NT2/D1 (cell line): Measurements from ENCODE around the gene AGAP1.

ENCODE experiments used
- DNase-seq: peaks from one replicate; pipeline ENCODE4 v3.0.0-alpha.2; 2011; ENCODE audit warnings: low read depth, low spot score
- H3K27me3 ChIP-seq: 2 replicates; pipeline ENCODE4 v1.6.0; 2011; ENCODE audit warnings: mild to moderate bottlenecking; ENCODE audit not compliant: insufficient read length, insufficient read depth
- H3K36me3 ChIP-seq: 2 replicates; pipeline ENCODE4 v1.6.1; 2011; ENCODE audit warnings: mild to moderate bottlenecking, low read length, mixed read lengths; ENCODE audit not compliant: insufficient read depth, insufficient read length
- H3K4me1 ChIP-seq: 2 replicates; pipeline ENCODE4 v1.5.1; 2011; ENCODE audit not compliant: insufficient read depth, insufficient read length
- H3K4me3 ChIP-seq: 2 replicates; pipeline ENCODE4 v1.5.1; 2011; ENCODE audit warnings: low read depth; ENCODE audit not compliant: insufficient read length
- H3K9ac ChIP-seq: 2 replicates; pipeline ENCODE4 v1.6.0; 2011; ENCODE audit warnings: low read depth; ENCODE audit not compliant: insufficient read length
- H3K9me3 ChIP-seq: 2 replicates; pipeline ENCODE4 v1.5.1; 2011; ENCODE audit warnings: mild to moderate bottlenecking, low read length; ENCODE audit not compliant: insufficient read depth
- SUZ12 ChIP-seq: IDR thresholded peaks from 2 replicates; pipeline ENCODE4 v1.6.1; 2011; ENCODE audit not compliant: insufficient read length, insufficient read depth; ENCODE audit errors: extremely low read depth
- YY1 ChIP-seq: IDR thresholded peaks from 2 replicates; pipeline ENCODE4 v1.6.1; 2011; ENCODE audit not compliant: insufficient read length, insufficient read depth
- ZNF274 ChIP-seq: IDR thresholded peaks from 2 replicates; pipeline ENCODE4 v1.6.1; 2011; ENCODE audit warnings: mild to moderate bottlenecking, low read depth, low read length

The AGAP1 gene

DNA sequence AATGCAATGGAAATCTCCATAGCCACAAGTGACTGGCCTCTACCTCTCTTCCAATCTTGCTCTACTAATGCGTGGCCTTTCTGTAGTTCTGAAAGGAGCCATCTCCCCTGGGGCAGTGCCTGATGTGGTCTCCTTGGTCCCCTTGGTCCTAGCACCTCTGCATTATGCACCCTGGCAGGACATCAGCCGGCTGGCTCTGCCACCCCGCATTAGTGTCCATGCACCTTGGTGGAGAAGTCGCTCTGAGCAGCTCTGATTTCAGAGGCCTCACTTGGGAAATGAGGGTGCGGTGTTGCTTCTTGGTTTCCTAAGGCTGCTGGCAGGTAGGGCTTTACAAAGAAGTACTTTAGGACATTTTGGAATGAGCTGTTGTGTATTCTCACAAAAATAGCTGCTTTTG, 356.4 kb downstream of the AGAP1 start:
- no peak for DNase-seq
- Histone ChIP-seq H3K9ac (no peak overlapping the region), H3K4me1 (peaks cover 5% of the 10 kb centered on the region), H3K27me3 (no peaks in the 10 kb centered on the region), H3K9me3 (no peaks in the 10 kb centered on the region), H3K36me3 (no peaks in the 10 kb centered on the region), H3K4me3 (no peak overlapping the region)
- TF ChIP-seq SUZ12 (no peak), ZNF274 (no peak), YY1 (no peak)

DNA sequence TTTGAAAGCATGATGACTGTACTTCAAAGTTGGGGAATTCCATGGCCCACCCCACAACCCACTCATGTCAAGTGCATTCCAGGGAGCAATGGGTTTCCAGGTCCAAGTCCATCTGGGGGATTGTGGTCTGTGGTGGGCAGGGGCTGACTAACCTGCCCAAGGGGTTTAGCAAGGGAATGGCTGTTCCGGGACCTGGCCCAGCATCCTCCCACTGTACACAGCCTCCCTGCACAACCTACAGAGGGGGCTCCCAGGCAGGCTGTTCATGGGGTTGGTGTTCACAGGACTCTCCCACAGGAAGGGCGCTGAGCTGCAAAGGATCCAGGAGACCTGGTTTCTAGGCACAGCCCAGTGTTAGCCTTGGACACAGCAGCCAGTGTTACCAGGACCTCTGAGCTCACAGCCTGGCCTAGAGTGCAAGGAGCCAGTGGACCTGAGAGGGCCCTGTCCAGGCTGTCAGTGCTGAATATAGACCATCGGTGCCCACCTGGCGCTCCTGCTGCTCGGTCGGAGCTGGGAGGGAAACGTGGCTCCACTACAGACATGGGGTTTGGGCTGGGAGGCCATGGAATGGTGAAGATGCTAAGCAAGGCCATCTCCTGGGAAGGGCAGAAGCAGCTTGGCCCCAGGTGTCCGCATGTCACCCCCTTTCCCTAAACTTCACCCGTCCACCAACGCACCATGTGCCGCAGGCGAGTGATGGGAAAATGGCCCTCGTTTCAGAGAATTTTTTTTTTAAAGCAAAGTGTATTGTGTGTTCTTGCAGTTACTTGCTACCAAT, 357.1 kb downstream of the AGAP1 start:
- Histone ChIP-seq H3K9me3 (no peaks in the 10 kb centered on the region), H3K4me1 (peaks cover 5% of the 10 kb centered on the region), H3K9ac (no peak overlapping the region), H3K36me3 (no peaks in the 10 kb centered on the region), H3K27me3 (no peaks in the 10 kb centered on the region), H3K4me3 (no peak overlapping the region)
- DNase-seq = no peak
- TF ChIP-seq ZNF274 (no peak), SUZ12 (no peak), YY1 (no peak)

DNA sequence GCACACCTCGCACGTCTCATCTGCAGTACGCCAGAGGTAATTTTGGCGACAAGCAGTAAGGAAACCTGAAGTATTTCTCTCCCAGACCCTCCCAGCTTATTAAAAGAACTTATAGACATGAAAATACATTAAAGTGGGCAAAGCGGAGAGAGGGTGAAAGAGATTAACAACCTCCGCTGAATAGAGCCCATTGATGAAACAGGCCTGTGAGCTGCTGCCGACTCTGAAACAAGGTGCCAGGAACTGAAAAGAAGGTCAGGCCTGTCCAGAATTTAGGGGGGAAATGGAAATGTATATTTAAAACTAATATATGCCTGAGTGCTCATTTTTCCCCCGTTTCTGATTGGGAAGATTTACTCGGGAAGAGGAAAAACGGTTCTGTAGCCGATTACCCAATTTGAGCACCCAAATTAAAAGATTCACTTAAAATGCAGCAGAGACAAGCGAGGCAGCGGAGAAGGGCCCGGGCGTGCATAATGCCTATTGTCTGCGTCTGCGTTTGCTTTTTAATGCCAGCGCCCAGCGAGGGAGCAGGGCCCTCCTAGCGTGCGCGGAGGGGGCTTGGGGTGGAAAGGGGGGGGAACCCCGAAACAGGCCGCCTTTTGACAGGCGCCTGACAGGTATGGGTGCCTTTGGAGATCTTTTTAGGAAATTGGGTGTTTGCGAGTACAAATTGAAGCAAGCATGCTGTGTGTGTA, 358.1 kb downstream of the AGAP1 start:
- Histone ChIP-seq H3K9ac (no peak overlapping the region), H3K4me1 (peaks cover 5% of the 10 kb centered on the region), H3K4me3 (no peak overlapping the region), H3K9me3 (no peaks in the 10 kb centered on the region), H3K36me3 (peaks cover 4% of the 10 kb centered on the region), H3K27me3 (no peaks in the 10 kb centered on the region)
- no peak for DNase-seq
- TF ChIP-seq SUZ12 (no peak), YY1 (no peak), ZNF274 (no peak)

DNA sequence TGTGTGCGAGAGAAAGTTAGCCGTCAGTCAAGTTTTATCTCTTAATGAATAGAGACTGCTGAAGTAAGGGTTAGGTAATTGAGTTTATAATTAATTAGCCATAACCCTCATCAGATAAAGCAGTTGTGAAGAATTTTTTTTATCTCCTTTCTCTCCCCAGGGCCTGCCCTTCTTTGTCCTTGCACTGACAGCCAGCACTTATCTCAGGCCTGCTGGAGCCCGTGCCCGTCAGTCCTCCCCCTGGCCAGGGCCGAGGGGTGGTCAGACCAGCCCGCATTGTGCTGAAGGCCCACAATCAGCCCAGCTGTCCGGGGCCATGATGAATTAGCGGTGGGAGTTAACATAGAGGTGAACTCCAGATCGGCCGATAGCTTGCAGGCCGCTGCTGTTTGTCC, 358.7 kb downstream of the AGAP1 start:
- TF ChIP-seq SUZ12 (no peak), ZNF274 (no peak), YY1 (no peak)

DNA sequence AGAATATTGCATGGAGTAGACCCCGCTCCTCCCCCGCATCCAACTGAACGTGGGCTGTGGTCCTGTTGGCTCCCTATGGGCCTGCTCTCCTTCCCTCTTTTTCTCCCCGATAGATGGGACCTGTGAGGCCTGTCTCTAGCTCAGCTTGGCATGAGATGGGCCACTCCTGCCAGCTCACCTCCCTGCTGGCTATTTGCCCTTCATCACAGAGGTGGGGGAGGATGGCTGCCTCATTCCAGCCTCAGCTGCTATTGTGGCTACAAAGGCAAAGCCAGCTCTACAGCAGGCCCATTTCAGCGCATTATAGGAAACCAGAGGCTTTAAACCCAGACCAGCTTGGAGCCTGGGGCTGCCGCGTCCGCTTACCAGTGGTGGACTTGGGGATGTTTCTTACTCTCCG, 360.4 kb downstream of the AGAP1 start:
- Histone ChIP-seq H3K9me3 (no peaks in the 10 kb centered on the region), H3K36me3 (peaks cover 4% of the 10 kb centered on the region), H3K4me1 (peaks cover 5% of the 10 kb centered on the region), H3K4me3 (no peak overlapping the region), H3K27me3 (no peaks in the 10 kb centered on the region), H3K9ac (no peak overlapping the region)
- no peak for TF ChIP-seq SUZ12
- no peak for DNase-seq

More for the DNA sequence above, 358.7 kb downstream of the AGAP1 start:
- no peak for DNase-seq
- Histone ChIP-seq H3K36me3 (peaks cover 4% of the 10 kb centered on the region), H3K4me3 (no peak overlapping the region), H3K27me3 (no peaks in the 10 kb centered on the region), H3K4me1 (peaks cover 5% of the 10 kb centered on the region), H3K9me3 (no peaks in the 10 kb centered on the region), H3K9ac (no peak overlapping the region)

DNA sequence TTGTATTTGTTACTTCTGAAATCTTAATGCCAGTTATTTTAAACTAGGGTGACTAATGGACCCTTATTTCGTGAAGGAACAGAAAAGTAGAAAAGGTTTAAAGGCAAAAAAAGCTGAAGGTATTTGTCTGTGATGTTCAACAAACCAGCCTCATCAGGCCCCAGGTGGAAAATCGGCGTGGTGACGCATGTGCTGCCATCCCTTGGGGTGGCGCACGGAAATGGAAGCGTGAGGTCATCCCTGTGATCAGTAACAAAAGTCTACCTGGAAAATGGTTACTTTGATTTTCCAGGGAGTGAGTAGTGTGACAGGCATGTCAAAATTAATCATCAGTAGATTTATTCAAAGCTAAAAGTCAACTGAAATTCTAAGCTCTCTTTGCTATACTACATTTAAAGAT, 361.2 kb downstream of the AGAP1 start:
- no peak overlapping the region for H3K4me3 ChIP-seq
- H3K27me3 ChIP-seq = no peaks in the 10 kb centered on the region
- TF ChIP-seq SUZ12 = no peak
- TF ChIP-seq YY1 = no peak
- TF ChIP-seq ZNF274 = no peak
- H3K9me3 ChIP-seq = no peaks in the 10 kb centered on the region
- DNase-seq = no peak
- peaks cover 4% of the 10 kb centered on the region for H3K36me3 ChIP-seq
- peaks cover 5% of the 10 kb centered on the region for H3K4me1 ChIP-seq
- H3K9ac ChIP-seq = no peak overlapping the region

DNA sequence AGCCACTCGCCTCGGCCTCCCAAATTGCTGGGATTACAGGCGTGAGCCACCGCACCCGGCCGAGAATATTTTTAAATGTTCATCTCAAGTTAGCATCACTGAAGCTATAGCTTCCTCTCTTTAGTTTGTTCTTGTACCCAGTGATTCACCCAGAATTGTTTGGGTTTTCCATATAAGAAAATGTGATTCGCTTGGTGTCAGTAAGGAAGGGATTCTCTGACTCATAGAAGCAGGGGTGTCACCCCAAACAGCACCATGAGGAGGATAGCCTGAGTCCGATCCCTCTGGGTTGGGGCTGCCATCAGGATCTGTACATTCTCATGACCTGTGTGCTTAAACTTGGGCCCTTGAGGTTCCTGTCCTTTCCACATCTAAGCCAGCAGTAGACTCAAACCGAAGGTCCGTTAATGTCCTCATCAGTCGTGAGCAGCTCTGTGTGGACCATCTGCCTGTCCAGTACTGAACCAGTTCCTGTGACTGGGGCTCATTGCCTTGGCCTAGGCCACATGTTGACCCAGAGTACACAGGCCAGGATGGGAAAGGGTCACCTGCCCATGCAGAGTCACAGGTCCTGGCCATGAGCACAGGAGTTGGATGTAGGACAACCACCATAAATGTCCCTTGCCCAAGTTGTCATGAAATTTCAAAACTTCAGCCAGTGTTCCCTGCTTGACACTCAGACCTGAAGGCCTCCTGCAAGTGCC, 362.5 kb downstream of the AGAP1 start:
- no peak for DNase-seq

More for the DNA sequence above, 362.5 kb downstream of the AGAP1 start:
- Histone ChIP-seq H3K27me3 (no peaks in the 10 kb centered on the region), H3K4me3 (no peak overlapping the region), H3K4me1 (peaks cover 5% of the 10 kb centered on the region), H3K9me3 (no peaks in the 10 kb centered on the region), H3K36me3 (peaks cover 4% of the 10 kb centered on the region), H3K9ac (no peak overlapping the region)
- TF ChIP-seq ZNF274 (no peak), SUZ12 (no peak), YY1 (no peak)
